HepG2 (cell line): ENCODE measurements around the gene LILRB3. TPM values are rescaled to one million over a fixed set of nuclear protein-coding genes. Genes with fewer than 3 reads are reported as not detected.

Experiments
- ATAC-seq: fragments of 200-7000 bp; cut with Tn5 transposase; 3 replicates; pipeline ENCODE4 v1.9.1; 2020; ENCODE audit warnings: mild to moderate bottlenecking, moderate library complexity
- BruUV-seq: library from RNA; stranded (reverse); fragments of 400-500 nt; replicated peaks from 2 replicates; lab custom pipeline; 2021; lab: Mats Ljungman, UMichigan
- CTCF ChIA-PET: fragments of 300-600 bp; formaldehyde crosslinking; extraction: SDS; loops from one replicate; lab custom pipeline; 2021; ENCODE audit warnings: low total read pairs, inconsistent platforms, low intra/inter-chr PET ratio; lab: Yijun Ruan, JAX
- POLR2A ChIA-PET: fragments of 350-600 bp; sonication (Branson Sonifier 250); formaldehyde crosslinking; loops from one replicate; lab custom pipeline; 2020; ENCODE audit warnings: antibody characterized with exemption, inconsistent platforms; lab: Yijun Ruan, JAX
- DNase-seq: peaks from one replicate; pipeline ENCODE4 v3.0.0-alpha.2; 2015; ENCODE audit warnings: low spot score
- FAIRE-seq: peaks from 3 replicates; lab custom pipeline; 2011; peaks lifted over from hg19 to GRCh38; lab: Jason Lieb, UNC
- H2AFZ ChIP-seq: one replicate; pipeline ENCODE4 v1.6.1; 2011; ENCODE audit warnings: low read length, inconsistent platforms
- H3K27ac ChIP-seq: fragments of 300-600 bp; 3 replicates; pipeline ENCODE4 v1.8.0; 2011; ENCODE audit warnings: mixed run types, mild to moderate bottlenecking, mixed read lengths, low read length, inconsistent platforms; ENCODE audit not compliant: insufficient read depth; ENCODE audit errors: extremely low read length
- H3K27me3 ChIP-seq, 2 experiments: fragments of 200-600 bp in 1 of 2; 2 replicates in 1 of 2; 3 replicates in 1 of 2; pipeline versions ENCODE4 v1.6.0 to v1.8.0; 2011; ENCODE audit warnings: low read length in 2 of 2, mild to moderate bottlenecking in 2 of 2, moderate library complexity in 2 of 2, inconsistent platforms in 1 of 2; ENCODE audit not compliant: insufficient read depth in 2 of 2, control insufficient read depth in 1 of 2
- H3K36me3 ChIP-seq, 2 experiments: fragments of 200-600 bp in 1 of 2; replicated peaks in 1 of 2; 2 replicates in 1 of 2; 3 replicates in 1 of 2; pipeline versions ENCODE4 v1.5.1 to v1.8.0; 2011; ENCODE audit warnings: low read length in 2 of 2, inconsistent platforms in 1 of 2; ENCODE audit not compliant: insufficient read depth in 2 of 2, control insufficient read depth in 1 of 2
- H3K4me1 ChIP-seq: 2 replicates; pipeline ENCODE4 v1.5.1; 2012; ENCODE audit warnings: low read length, inconsistent platforms; ENCODE audit not compliant: insufficient read depth
- H3K4me2 ChIP-seq: 2 replicates; pipeline ENCODE4 v1.6.0; 2011; ENCODE audit warnings: low read depth, low read length, inconsistent platforms
- H3K4me3 ChIP-seq, 3 experiments: fragments of 200-600 bp in 1 of 3; sonication (generic), shearing (Covaris generic) in 1 of 3; replicated peaks in 1 of 3; 2 replicates each; pipeline ENCODE4 v1.5.1; 2011 to 2016; ENCODE audit warnings: low read length in 3 of 3, inconsistent platforms in 2 of 3, low read depth in 2 of 3, mild to moderate bottlenecking in 2 of 3, control low read depth in 1 of 3, mixed read lengths in 1 of 3; ENCODE audit not compliant: insufficient read depth in 1 of 3
- H3K79me2 ChIP-seq: one replicate; pipeline ENCODE4 v1.6.1; 2011; ENCODE audit warnings: low read length, inconsistent platforms; ENCODE audit not compliant: insufficient read depth
- H3K9ac ChIP-seq: 2 replicates; pipeline ENCODE4 v1.6.0; 2011; ENCODE audit warnings: mild to moderate bottlenecking, low read depth, low read length, inconsistent platforms; ENCODE audit not compliant: insufficient read depth
- H3K9me3 ChIP-seq: 2 replicates; pipeline ENCODE4 v1.5.1; 2012; ENCODE audit warnings: mild to moderate bottlenecking, low read length
- H4K20me1 ChIP-seq: 2 replicates; pipeline ENCODE4 v1.6.0; 2011; ENCODE audit warnings: inconsistent platforms, mild to moderate bottlenecking, low read length, moderate library complexity; ENCODE audit not compliant: insufficient read depth
- ADNP ChIP-seq: sonication (generic); formaldehyde crosslinking; IDR thresholded peaks from 2 replicates; pipeline ENCODE4 v1.4.0; 2020; ENCODE audit warnings: missing genetic modification reagents
- ATF3 ChIP-seq: sonication (generic); formaldehyde crosslinking; IDR thresholded peaks from 2 replicates; pipeline ENCODE4 v1.4.0; 2020; ENCODE audit warnings: missing genetic modification reagents
- GTF2F1 ChIP-seq: fragments of 150-350 bp; IDR thresholded peaks from 2 replicates; pipeline ENCODE4 v1.6.1; 2014; ENCODE audit warnings: low read length
- TFDP2 ChIP-seq: sonication (generic); formaldehyde crosslinking; IDR thresholded peaks from 2 replicates; pipeline ENCODE4 v1.4.0; 2020; ENCODE audit warnings: missing genetic modification reagents
- USF2 ChIP-seq, 2 experiments: sonication (generic) in 1 of 2; formaldehyde crosslinking in 1 of 2; IDR thresholded peaks; 2 replicates each; pipeline versions ENCODE4 v1.5.1 to v1.6.1; 2011 to 2020; ENCODE audit warnings: borderline replicate concordance in 1 of 2, low read depth in 1 of 2, low read length in 1 of 2, mild to moderate bottlenecking in 1 of 2, missing genetic modification reagents in 1 of 2, moderate library complexity in 1 of 2
- ZBTB7B ChIP-seq: sonication (generic); formaldehyde crosslinking; IDR thresholded peaks from 2 replicates; pipeline ENCODE4 v1.4.0; 2020; ENCODE audit warnings: missing genetic modification reagents
- ZNF30 ChIP-seq: sonication (generic); formaldehyde crosslinking; IDR thresholded peaks from 2 replicates; pipeline ENCODE4 v1.5.0; 2020; ENCODE audit warnings: mild to moderate bottlenecking, missing genetic modification reagents
- WGBS: methylation state at CpG from one replicate; pipeline ENCODE4 v1.1.6; 2017; ENCODE audit warnings: low lambda C conversion rate; 5-methylcytosine and 5-hydroxymethylcytosine counted together
- in situ Hi-C: cut with HindIII; loops from 2 replicates; pipeline ENCODE4 v1.10.0; 2017; ENCODE audit warnings: low pct_unique_long_range_greater_than_20kb; ENCODE audit not compliant: extremely low pct_ligation_motif_present
- intact Hi-C: fragments of 100-400 bp; cut with micrococcal nuclease; formaldehyde crosslinking; loops from one replicate; pipeline ENCODE4 v1.10.0; 2022; ENCODE audit not compliant: unreplicated experiment
- polyA plus RNA-seq, 8 experiments: library from polyadenylated mRNA; depleted of rRNA in 3 of 8; stranded (reverse) in 7 of 8; unstranded in 1 of 8; fragments of >200 nt; fragmentation: Illumina TruSeq in 4 of 8; extraction: Trizol in 4 of 8; gene quantifications; 2 replicates each; pipeline versions ENCODE4 v1.2.1 to v1.2.3, GENCODE V29; 2011 to 2016; ENCODE audit warnings: low read depth in 4 of 8, missing spikeins in 1 of 8, mixed read lengths in 1 of 8; ENCODE audit not compliant: insufficient read depth in 1 of 8
- total RNA-seq, 5 experiments: library from RNA; depleted of rRNA; stranded (reverse); fragments of >200 nt; fragmentation: Illumina TruSeq; extraction: Trizol; gene quantifications; 2 replicates each; pipeline ENCODE4 v1.2.3, GENCODE V29; 2016; ENCODE audit warnings: low read depth in 1 of 5

The LILRB3 gene
- total and polyA plus RNA-seq, 2 of the 13 experiments (the other 11 are each of a cell fraction or from before 2014, with no cell fraction given), result 0.22 TPM; not detected in 1

- TF ChIP-seq ZNF30, result no peak
These were observed 8.5 kb upstream of the LILRB3 start (continued) for GRCh38 chr19:54231077-54231931.

- H3K4me3 ChIP-seq, result no peak overlapping the region
- no peak overlapping the region for H3K4me2 ChIP-seq
- H4K20me1 ChIP-seq, result no peaks in the 10 kb centered on the region
- DNase-seq, result no peak
- intact Hi-C loops (loop anchor here (2.0 to 5.0 kb wide), 4 partner anchors 19 to 71 kb away; partner anchors contain the start of genes LENG1 and TSEN34), in situ Hi-C loops (no loop called here)
- ATAC-seq, result no peak
- no TSS peak for BruUV-seq
- CTCF ChIA-PET, result interaction anchor here (2.4 kb wide), 1 partner anchor 41 kb away, joined by 7 read pairs; the partner anchor contains the start of gene MBOAT7
- peaks cover 4% of the 10 kb centered on the region; the same call in 1 of the 2 replicates for H3K9me3 ChIP-seq
- FAIRE-seq, result no peak
- H3K9ac ChIP-seq, result no peak overlapping the region
- H3K79me2 ChIP-seq, result no peaks in the 10 kb centered on the region
- no peak overlapping the region for H2AFZ ChIP-seq
- peaks cover 1 to 19% of the 10 kb centered on the region in 2 experiments; a peak in 3 of 5 replicates for H3K27me3 ChIP-seq
- POLR2A ChIA-PET, result interaction anchor here (0.6 kb wide), 1 partner anchor 34 kb away, joined by 5 read pairs; no protein-coding TSS in a partner anchor
- no peaks in the 10 kb centered on the region for H3K36me3 ChIP-seq
- 48% methylated on average over 7 of the region's 7 CpGs for WGBS
- H3K4me1 ChIP-seq, result peaks cover 11% of the 10 kb centered on the region
- no peak for TF ChIP-seq ZBTB7B
- no peak for TF ChIP-seq GTF2F1
- no peak for TF ChIP-seq ADNP (CRISPR knock-in tag)
- no peak for TF ChIP-seq USF2 (IDR thresholded peaks at IDR 0.05; ENCODE audit: low read depth, low read length)
- no peak for TF ChIP-seq USF2 (CRISPR knock-in tag; IDR thresholded peaks at IDR 0.05; ENCODE audit: borderline replicate concordance)
- TF ChIP-seq TFDP2 (CRISPR knock-in tag), result no peak
- TF ChIP-seq ATF3 (CRISPR knock-in tag), result no peak
- no peak overlapping the region for H3K27ac ChIP-seq
These were observed 7.2 kb upstream of the LILRB3 start for GRCh38 chr19:54230031-54230430.
